Tibial nerve (tissue), 3 donors: Measurements from ENCODE around the gene NFIA.

Experiments used
- EP300 ChIP-seq, 2 donors: sonication (generic); formaldehyde crosslinking; IDR thresholded peaks; one replicate each; pipeline ENCODE4 v1.6.1; 2017; ENCODE audit warnings: antibody characterized with exemption in 2 of 2, mild to moderate bottlenecking in 1 of 2
- POLR2A ChIP-seq, 2 donors: fragments of 450-650 bp; IDR thresholded peaks; one replicate each; pipeline ENCODE4 v1.6.1; 2017; ENCODE audit warnings: antibody characterized with exemption in 2 of 2, mild to moderate bottlenecking in 2 of 2, moderate library complexity in 2 of 2

DNA sequence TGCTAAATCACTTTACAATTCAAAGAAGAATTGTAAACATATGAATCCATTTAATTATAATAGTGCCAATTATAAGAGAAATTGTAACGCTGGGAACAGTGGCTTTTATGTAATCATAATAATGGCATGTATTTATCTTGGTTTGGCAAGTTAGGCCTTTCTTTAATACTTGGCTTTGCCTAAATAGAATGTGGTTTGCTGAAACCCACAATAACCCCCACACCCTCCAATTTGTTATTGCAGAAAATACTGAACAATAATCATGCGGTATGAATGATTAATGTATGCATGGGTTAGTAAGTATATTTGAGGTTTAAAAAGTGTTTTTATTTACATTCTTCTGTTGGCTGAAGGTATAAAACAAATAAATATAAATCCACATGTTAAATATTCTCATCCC lies 138.2 kb downstream of the NFIA start:
- TF ChIP-seq POLR2A (IDR thresholded peaks at IDR 0.05) (no peak), EP300 (IDR thresholded peaks at IDR 0.05) (no peak)
